Activated naive CD8-positive, alpha-beta T cell treated with anti-CD3 and anti-CD28 coated beads, Interleukin-2, amount 10 ng/mL, durations not matched to agents 7 days and 5 days (primary cell): ENCODE measurements around the gene UST. TPM values are rescaled to one million over a fixed set of nuclear protein-coding genes. Genes with fewer than 3 reads are reported as not detected.
A peak's percentile ranks its signal among the peaks of the same experiment; 100 is the strongest.
"Not testable (repeated sequence)": the region's sequence is repeated elsewhere in the genome, so short reads cannot be mapped to it uniquely, and the experiment has no call there.

ENCODE experiments used
- ATAC-seq: fragments of 150-1000 bp; cut with Tn5 transposase; one replicate; pipeline ENCODE4 v1.10.0; 2021; ENCODE audit warnings: low read depth, moderate library complexity
- POLR2A ChIA-PET: fragments of 350-600 bp; sonication (Branson Sonifier 250); formaldehyde crosslinking; loops from one replicate; lab custom pipeline; 2021; ENCODE audit warnings: antibody characterized with exemption; lab: Charles Lee
- DNase-seq: peaks from one replicate; pipeline ENCODE4 v3.0.0; 2021
- H3K27ac Mint-ChIP-seq: one replicate; pipeline ENCODE4 v1.8.0; 2022; ENCODE audit warnings: mild to moderate bottlenecking, mixed read lengths
- H3K27me3 Mint-ChIP-seq: one replicate; pipeline ENCODE4 v1.8.0; 2022; ENCODE audit warnings: mild to moderate bottlenecking, moderate library complexity, mixed read lengths
- H3K36me3 Mint-ChIP-seq: one replicate; pipeline ENCODE4 v1.8.0; 2021; ENCODE audit warnings: mild to moderate bottlenecking, mixed read lengths
- H3K4me1 Mint-ChIP-seq: one replicate; pipeline ENCODE4 v1.8.0; 2021; ENCODE audit warnings: mixed read lengths
- H3K4me3 Mint-ChIP-seq: one replicate; pipeline ENCODE4 v1.8.0; 2022; ENCODE audit warnings: mild to moderate bottlenecking, moderate library complexity, mixed read lengths
- H3K9me3 Mint-ChIP-seq: one replicate; pipeline ENCODE4 v1.8.0; 2021; ENCODE audit warnings: mixed read lengths
- total RNA-seq, 2 experiments: library from RNA; stranded (reverse); gene quantifications; one replicate each; pipeline ENCODE4 v1.2.3, GENCODE V29; 2021

UST gene
- total RNA-seq, 2 experiments from 2014 or later = 2.9 to 3.1 TPM

GRCh38 chr6:148743476-148743875, 3.4 kb upstream of the UST start:
- Mint-ChIP-seq H3K9me3 (no peaks in the 10 kb centered on the region), H3K27me3 (peaks cover 41% of the 10 kb centered on the region), H3K27ac (no peak overlapping the region), H3K36me3 (no peaks in the 10 kb centered on the region), H3K4me1 (peaks cover 12% of the 10 kb centered on the region), H3K4me3 (no peak overlapping the region)
- POLR2A ChIA-PET = interaction anchor here (1.2 kb wide), 1 partner anchor 17 kb away, joined by 3 read pairs; no protein-coding TSS in a partner anchor
- no peak for DNase-seq
- no peak for ATAC-seq

- no peaks in the 10 kb centered on the region for H3K9me3 Mint-ChIP-seq
- DNase-seq = no peak
- peak overlapping the region; percentile 94 for H3K4me3 Mint-ChIP-seq
- peaks cover 18% of the 10 kb centered on the region for H3K4me1 Mint-ChIP-seq
- H3K27ac Mint-ChIP-seq = no peak overlapping the region
- POLR2A ChIA-PET = no interaction called here
- no peaks in the 10 kb centered on the region for H3K36me3 Mint-ChIP-seq
- peaks cover 63% of the 10 kb centered on the region for H3K27me3 Mint-ChIP-seq
- ATAC-seq = no peak
Observed at GRCh38 chr6:148745926-148746325, 904 bp upstream of the UST start.

- ATAC-seq (peak; percentile 39), DNase-seq (peak; percentile 57)
- no peak overlapping the region for H3K27ac Mint-ChIP-seq
- POLR2A ChIA-PET = interaction anchor here (0.6 kb wide), 1 partner anchor 84 kb away, joined by 4 read pairs; no protein-coding TSS in a partner anchor
- H3K9me3 Mint-ChIP-seq = no peaks in the 10 kb centered on the region
- H3K4me1 Mint-ChIP-seq = peaks cover 18% of the 10 kb centered on the region
- no peaks in the 10 kb centered on the region for H3K36me3 Mint-ChIP-seq
- H3K27me3 Mint-ChIP-seq = peaks cover 69% of the 10 kb centered on the region
- peak overlapping the region; percentile 66 for H3K4me3 Mint-ChIP-seq
Observed at GRCh38 chr6:148747145-148747470, 278 bp downstream of the UST start.

- peak; percentile 53 for ATAC-seq
- POLR2A ChIA-PET = interaction anchor here (0.6 to 1.4 kb wide), 3 partner anchors 13 to 83 kb away, joined by 3 to 6 read pairs (median 4); no protein-coding TSS in a partner anchor
- peak overlapping the region; percentile 66 for H3K4me3 Mint-ChIP-seq
- no peaks in the 10 kb centered on the region for H3K9me3 Mint-ChIP-seq
- peaks cover 18% of the 10 kb centered on the region for H3K4me1 Mint-ChIP-seq
- no peaks in the 10 kb centered on the region for H3K36me3 Mint-ChIP-seq
- DNase-seq = peak; percentile 59
- peaks cover 64% of the 10 kb centered on the region for H3K27me3 Mint-ChIP-seq
- H3K27ac Mint-ChIP-seq = no peak overlapping the region
Observed at GRCh38 chr6:148747471-148748165, 788 bp downstream of the UST start.

- H3K4me1 Mint-ChIP-seq = peaks cover 18% of the 10 kb centered on the region
- POLR2A ChIA-PET = no interaction called here
- H3K9me3 Mint-ChIP-seq = no peaks in the 10 kb centered on the region
- no peak overlapping the region for H3K27ac Mint-ChIP-seq
- peaks cover 58% of the 10 kb centered on the region for H3K27me3 Mint-ChIP-seq
- DNase-seq (no peak), ATAC-seq (no peak)
- no peak overlapping the region for H3K4me3 Mint-ChIP-seq
- H3K36me3 Mint-ChIP-seq = no peaks in the 10 kb centered on the region
Observed at GRCh38 chr6:148749674-148750073, 2.8 kb downstream of the UST start.

GRCh38 chr6:148750838-148751792, 4.3 kb downstream of the UST start:
- H3K36me3 Mint-ChIP-seq = no peaks in the 10 kb centered on the region
- no peaks in the 10 kb centered on the region for H3K9me3 Mint-ChIP-seq
- H3K27ac Mint-ChIP-seq = no peak overlapping the region
- peaks cover 15% of the 10 kb centered on the region for H3K4me1 Mint-ChIP-seq
- no peak for DNase-seq
- peaks cover 46% of the 10 kb centered on the region for H3K27me3 Mint-ChIP-seq
- POLR2A ChIA-PET = no interaction called here
- no peak overlapping the region for H3K4me3 Mint-ChIP-seq
- ATAC-seq = no peak

GRCh38 chr6:148751793-148752170, 5.0 kb downstream of the UST start:
- Mint-ChIP-seq H3K27ac (no peak overlapping the region), H3K27me3 (peaks cover 41% of the 10 kb centered on the region), H3K9me3 (no peaks in the 10 kb centered on the region), H3K4me3 (no peak overlapping the region), H3K36me3 (no peaks in the 10 kb centered on the region), H3K4me1 (peaks cover 11% of the 10 kb centered on the region)
- POLR2A ChIA-PET = no interaction called here
- ATAC-seq (no peak), DNase-seq (no peak)

- H3K36me3 Mint-ChIP-seq, H3K4me3 Mint-ChIP-seq, H3K9me3 Mint-ChIP-seq, DNase-seq, ATAC-seq, H3K4me1 Mint-ChIP-seq, H3K27ac Mint-ChIP-seq, POLR2A ChIA-PET: not testable (repeated sequence)
- peaks cover 17% of the 10 kb centered on the region for H3K27me3 Mint-ChIP-seq
Observed at GRCh38 chr6:148755379-148755778, 8.5 kb downstream of the UST start.

GRCh38 chr6:148757944-148758480, 11.2 kb downstream of the UST start:
- H3K9me3 Mint-ChIP-seq = no peaks in the 10 kb centered on the region
- peaks cover 9% of the 10 kb centered on the region for H3K27me3 Mint-ChIP-seq
- POLR2A ChIA-PET = no interaction called here
- peaks cover 27% of the 10 kb centered on the region for H3K4me1 Mint-ChIP-seq
- no peak overlapping the region for H3K4me3 Mint-ChIP-seq
- no peak overlapping the region for H3K27ac Mint-ChIP-seq
- H3K36me3 Mint-ChIP-seq = no peaks in the 10 kb centered on the region
- ATAC-seq = no peak
- no peak for DNase-seq

GRCh38 chr6:148758492-148758891, 11.7 kb downstream of the UST start:
- Mint-ChIP-seq H3K27ac (no peak overlapping the region), H3K4me3 (peak overlapping the region; percentile 20), H3K27me3 (peaks cover 9% of the 10 kb centered on the region), H3K36me3 (no peaks in the 10 kb centered on the region), H3K9me3 (no peaks in the 10 kb centered on the region), H3K4me1 (peaks cover 27% of the 10 kb centered on the region)
- ATAC-seq (peak; percentile 47), DNase-seq (no peak)
- POLR2A ChIA-PET = no interaction called here

GRCh38 chr6:148760258-148760534, 13.4 kb downstream of the UST start:
- Mint-ChIP-seq H3K27ac (peak overlapping the region; percentile 80), H3K27me3 (peaks cover 14% of the 10 kb centered on the region), H3K4me1 (peaks cover 27% of the 10 kb centered on the region), H3K9me3 (no peaks in the 10 kb centered on the region), H3K4me3 (peak overlapping the region; percentile 70), H3K36me3 (no peaks in the 10 kb centered on the region)
- POLR2A ChIA-PET = interaction anchor here (1.4 kb wide), 1 partner anchor 12 kb away, joined by 6 read pairs; no protein-coding TSS in a partner anchor
- ATAC-seq (no peak), DNase-seq (no peak)

- no peaks in the 10 kb centered on the region for H3K9me3 Mint-ChIP-seq
- ATAC-seq (peak; percentile 65), DNase-seq (peak; percentile 54)
- no peaks in the 10 kb centered on the region for H3K36me3 Mint-ChIP-seq
- H3K4me1 Mint-ChIP-seq = peaks cover 27% of the 10 kb centered on the region
- peak overlapping the region; percentile 70 for H3K4me3 Mint-ChIP-seq
- peaks cover 14% of the 10 kb centered on the region for H3K27me3 Mint-ChIP-seq
- H3K27ac Mint-ChIP-seq = peak overlapping the region; percentile 80
- POLR2A ChIA-PET = interaction anchor here (0.5 to 1.4 kb wide), 4 partner anchors 13 to 80 kb away, joined by 3 to 6 read pairs (median 4); no protein-coding TSS in a partner anchor
Observed at GRCh38 chr6:148760568-148761526, 14.0 kb downstream of the UST start.
